ENCODE results near the gene ZNF124.

ZNF124 gene

DNA sequence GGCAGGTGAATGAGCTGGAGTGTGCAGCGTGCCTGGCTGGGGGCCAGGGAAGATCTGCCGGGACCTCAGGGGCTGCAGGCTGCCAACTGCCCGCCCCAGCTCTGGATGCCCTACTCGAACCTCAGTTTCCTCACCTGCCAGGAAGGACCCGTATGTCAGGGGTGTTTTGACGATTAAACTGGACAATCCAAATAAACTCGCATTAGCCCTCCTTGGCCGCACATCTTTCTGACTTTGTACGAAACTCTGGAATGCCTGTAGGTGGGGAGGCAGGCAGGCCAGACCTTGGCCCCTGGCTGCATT is 59.4 kb downstream of the ZNF124 start:
- no peak for DNase-seq (ENCODE audit: low read depth)

DNA sequence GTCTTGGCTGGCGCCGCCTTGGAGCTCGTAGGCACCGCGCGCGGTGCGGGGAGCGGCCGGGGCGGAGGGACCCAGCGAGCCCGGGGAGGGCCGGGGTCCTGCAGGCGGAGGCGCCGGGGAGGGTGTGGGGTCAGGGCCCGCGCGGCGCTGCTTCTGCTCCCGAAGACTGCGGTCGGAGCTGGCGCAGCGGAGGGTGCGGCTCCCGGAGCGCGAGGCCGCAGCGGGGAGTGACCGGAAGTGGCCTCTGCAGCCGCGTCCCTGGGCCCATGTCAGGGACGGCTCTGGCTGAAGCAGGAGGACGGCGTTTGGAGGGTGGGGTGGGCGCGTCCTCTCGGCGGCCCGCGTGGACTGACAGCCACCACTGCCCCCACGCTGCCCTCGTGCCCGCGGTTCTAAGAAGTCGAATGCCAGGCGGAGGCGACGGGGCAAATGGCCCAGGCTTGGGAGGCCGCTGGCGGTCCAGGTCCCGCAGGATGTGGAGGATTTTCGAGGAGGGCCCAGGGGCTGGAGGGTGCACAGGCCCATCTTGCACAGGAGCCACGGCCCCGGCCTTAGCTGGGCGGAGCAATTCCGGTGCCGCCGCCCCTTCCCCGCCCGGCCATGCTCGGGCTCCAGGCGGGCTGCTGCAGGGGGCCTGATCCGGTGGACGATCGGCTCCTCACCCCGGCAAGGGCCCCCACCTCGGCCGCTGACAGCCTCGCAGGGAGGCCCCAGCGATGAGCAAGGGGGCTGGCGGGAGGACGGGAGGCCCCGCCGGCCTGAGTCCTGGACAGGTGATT is 59.9 kb downstream of the ZNF124 start:
- no peak for DNase-seq (ENCODE audit: low read depth)

- DNase-seq (ENCODE audit: low read depth): no peak
Observed at GRCh38 chr1:247111259-247111699, 60.5 kb downstream of the ZNF124 start.

DNA sequence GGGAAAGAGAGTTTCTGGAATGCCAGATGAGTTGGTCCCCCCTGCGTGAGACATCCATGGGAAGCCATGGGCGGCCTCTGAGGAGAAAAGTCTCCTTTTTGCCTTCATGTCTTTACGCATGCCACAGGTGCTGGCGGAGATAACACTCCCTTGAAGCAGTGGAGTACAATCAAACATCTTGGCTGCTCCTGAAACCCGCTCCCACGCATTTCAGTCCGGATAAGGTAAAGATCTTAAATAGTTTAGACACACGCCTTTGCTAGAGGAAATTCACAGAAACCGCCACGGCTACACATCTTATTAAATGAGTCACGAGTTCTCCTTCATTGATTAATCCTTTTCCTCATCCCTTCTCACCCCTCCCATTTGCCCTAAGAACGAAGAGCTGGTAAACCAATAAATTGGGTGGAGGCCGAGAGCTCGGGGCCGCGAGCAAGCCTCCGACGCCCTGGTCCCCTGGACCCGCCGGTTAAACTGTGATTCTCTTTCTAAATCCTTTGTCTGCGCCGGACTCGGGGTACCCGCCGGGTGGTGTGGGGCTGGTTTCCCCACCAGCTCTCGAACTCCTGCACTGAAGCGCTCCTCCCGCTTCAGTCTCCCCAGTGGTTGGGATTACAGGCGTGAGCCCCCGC is 61.1 kb downstream of the ZNF124 start:
- DNase-seq (ENCODE audit: low read depth): no peak

DNA sequence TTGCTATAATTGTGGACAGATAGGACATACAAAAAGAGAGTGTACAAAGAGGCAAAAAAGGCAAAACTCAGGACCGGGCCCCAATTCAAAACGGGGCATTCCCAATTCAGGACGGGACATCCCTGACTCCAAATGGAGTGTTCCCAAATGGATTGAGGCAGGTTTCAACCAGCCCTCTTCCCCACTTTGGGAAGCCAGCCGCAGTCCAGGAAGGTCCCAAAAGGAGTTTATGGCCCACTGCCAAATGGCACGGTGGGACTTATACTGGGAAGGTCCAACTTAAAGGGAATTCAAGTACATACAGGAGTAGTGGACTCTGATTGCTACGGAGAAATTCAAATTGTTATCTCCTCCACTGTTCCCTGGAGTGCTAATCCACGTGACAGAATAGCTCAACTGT is 64.1 kb downstream of the ZNF124 start:
- DNase-seq (ENCODE audit: low read depth): no peak

DNA sequence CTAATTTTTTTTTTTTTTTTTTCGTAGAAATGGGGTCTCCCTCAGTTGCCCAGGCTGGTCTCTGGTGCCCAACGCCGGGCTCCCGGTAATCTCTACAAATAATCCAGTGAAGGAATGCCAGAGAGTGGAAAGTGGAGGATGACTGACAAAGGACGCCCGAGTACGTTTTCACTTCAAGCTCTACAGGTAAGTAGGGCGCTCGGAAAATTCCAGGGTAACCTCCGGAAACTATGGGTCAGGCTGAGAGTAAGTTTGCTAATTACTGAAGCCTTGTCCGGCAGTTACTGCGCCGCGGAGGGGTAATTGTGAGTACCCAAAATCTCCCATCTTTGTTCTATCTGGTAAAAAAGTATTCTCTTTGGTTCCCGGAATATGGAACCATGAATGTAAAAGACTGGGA is 65.9 kb downstream of the ZNF124 start:
- DNase-seq (ENCODE audit: low read depth): no peak
